IPS-18c (cell line): ENCODE data around the gene MACROH2A1.

Experiments
- H3K4me3 ChIP-seq: 2 replicates; pipeline ENCODE4 v1.7.0; 2013; ENCODE audit warnings: low read depth, mild to moderate bottlenecking, low read length, moderate library complexity; ENCODE audit not compliant: insufficient read depth
- H3K9me3 ChIP-seq: one replicate; pipeline ENCODE4 v1.6.1; 2013; ENCODE audit warnings: mild to moderate bottlenecking, low read length, moderate library complexity; ENCODE audit not compliant: control insufficient read depth, insufficient read depth

Gene MACROH2A1

DNA sequence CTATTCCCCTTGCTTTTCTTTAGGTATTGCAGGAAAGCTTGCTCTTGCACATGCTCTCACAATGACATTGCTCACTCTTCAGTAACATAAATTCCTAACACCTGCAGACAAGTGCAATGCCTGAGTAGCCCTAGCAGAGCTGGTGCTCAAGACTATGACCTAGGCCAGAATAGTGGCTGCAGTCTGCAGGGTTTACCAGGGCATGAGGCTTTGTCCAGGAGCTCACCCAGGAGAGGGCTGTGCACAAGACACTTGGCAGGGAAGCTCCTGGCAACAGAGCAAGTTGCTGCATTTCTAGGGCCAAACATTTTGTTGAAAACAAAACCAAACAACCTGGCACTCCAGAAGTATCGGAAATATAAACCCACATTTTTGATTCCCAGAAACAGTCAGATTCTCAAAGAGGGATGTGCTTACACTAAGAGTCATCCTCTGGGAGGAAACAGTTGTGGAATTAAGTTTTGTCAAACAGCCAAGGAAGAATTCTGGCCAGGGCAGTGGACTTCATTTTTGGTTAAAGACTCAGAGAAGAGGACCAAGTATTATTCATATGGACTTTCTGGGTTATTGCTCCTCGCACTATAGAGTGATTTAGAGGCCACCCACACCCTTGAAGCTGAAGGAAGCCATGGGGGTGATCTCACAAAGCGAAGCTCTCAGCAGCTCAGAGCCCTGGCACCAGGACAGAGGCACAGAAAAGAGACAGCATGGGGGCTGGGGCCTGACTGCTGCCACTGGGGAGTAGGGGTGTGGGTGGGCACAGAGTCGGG, 44.9 kb downstream of the MACROH2A1 start:
- Histone ChIP-seq H3K4me3 (no peak overlapping the region), H3K9me3 (no peaks in the 10 kb centered on the region)

- H3K4me3 ChIP-seq = no peak overlapping the region
- no peaks in the 10 kb centered on the region for H3K9me3 ChIP-seq
Observed at GRCh38 chr5:135350536-135350935, 48.5 kb downstream of the MACROH2A1 start.

GRCh38 chr5:135349886-135350285, 49.1 kb downstream of the MACROH2A1 start:
- no peak overlapping the region for H3K4me3 ChIP-seq
- no peaks in the 10 kb centered on the region for H3K9me3 ChIP-seq

- Histone ChIP-seq H3K4me3 (no peak overlapping the region), H3K9me3 (no peaks in the 10 kb centered on the region)
Observed at GRCh38 chr5:135349451-135349850, 49.6 kb downstream of the MACROH2A1 start.

DNA sequence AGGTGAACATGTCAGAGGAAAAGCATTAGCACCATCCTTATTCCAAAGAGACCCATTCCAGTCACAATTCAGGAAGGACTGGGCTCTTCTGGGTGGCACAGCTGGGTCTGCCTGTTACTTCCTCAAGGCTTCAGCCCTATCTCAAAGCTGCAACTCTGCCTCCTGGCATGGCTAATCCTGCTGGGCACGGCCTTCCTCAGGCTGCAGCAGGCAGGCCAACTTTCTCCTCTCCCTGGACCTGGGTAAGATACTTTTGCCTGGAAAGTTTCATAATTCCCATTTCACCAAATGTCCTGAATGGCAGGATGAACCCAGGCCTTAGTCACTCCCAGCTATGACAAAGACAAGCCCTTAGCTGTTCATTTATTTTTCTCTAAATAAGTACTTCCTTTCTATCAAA, 50.1 kb downstream of the MACROH2A1 start:
- no peak overlapping the region for H3K4me3 ChIP-seq
- no peaks in the 10 kb centered on the region for H3K9me3 ChIP-seq

- no peak overlapping the region for H3K4me3 ChIP-seq
- H3K9me3 ChIP-seq = no peaks in the 10 kb centered on the region
Observed at GRCh38 chr5:135347392-135347791, 51.6 kb downstream of the MACROH2A1 start.

- Histone ChIP-seq H3K9me3 (no peaks in the 10 kb centered on the region), H3K4me3 (no peak overlapping the region)
Observed at GRCh38 chr5:135345956-135346731, 52.9 kb downstream of the MACROH2A1 start.

DNA sequence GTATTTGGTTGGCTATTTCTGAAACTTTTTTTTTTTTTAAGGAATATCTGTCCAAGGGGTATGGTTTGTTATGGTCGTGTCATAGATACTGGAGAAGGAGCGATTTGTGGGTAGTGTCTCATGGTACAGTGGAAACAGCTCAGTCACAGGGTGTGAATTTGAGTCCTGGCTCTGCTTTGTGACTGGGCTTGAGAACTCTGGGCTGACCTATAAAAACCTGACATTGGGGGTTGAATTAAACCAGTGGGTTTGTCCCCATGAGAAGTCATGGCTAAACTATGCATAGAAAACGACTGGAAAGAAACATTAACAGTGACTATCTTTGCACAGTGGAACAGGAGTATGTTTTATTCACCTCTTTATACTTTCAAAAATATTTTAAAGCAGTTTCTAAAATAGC, 54.7 kb downstream of the MACROH2A1 start:
- Histone ChIP-seq H3K9me3 (no peaks in the 10 kb centered on the region), H3K4me3 (no peak overlapping the region)

DNA sequence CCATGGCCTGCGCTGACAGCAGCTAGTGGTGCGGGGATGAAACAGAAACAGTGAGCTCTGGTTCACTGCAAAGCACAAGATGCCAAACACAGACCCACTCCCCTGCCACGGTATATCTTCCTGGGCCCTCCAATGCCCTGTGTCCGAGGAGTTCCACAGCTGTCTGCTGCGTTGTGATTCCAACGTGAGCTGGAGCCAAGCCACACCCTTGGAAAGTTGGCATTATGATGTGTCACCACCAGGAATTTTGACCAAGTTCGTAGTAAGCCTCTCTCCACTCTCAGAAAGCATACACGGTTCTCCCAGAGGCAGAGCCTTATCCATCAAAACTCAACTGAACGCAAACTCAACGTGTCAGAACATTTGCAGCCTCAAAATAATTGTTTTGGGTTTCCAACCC, 55.6 kb downstream of the MACROH2A1 start:
- H3K4me3 ChIP-seq = no peak overlapping the region
- no peaks in the 10 kb centered on the region for H3K9me3 ChIP-seq

DNA sequence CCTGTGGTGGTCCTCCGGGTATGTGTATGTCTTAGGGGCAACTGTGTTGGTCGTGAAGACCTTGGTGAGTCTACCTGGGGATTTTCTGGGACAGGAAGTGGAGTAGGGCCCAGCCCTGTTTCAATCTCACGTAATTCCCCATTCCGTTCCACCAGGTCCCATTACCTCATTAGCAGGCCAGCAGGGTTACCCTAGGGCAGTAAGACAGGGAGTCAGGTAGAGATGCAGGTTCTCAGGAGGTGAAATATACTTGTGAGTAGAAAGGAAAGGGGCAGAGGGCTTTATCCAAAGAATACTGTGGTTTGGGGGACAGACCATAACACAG, 56.5 kb downstream of the MACROH2A1 start:
- Histone ChIP-seq H3K4me3 (no peak overlapping the region), H3K9me3 (no peaks in the 10 kb centered on the region)

DNA sequence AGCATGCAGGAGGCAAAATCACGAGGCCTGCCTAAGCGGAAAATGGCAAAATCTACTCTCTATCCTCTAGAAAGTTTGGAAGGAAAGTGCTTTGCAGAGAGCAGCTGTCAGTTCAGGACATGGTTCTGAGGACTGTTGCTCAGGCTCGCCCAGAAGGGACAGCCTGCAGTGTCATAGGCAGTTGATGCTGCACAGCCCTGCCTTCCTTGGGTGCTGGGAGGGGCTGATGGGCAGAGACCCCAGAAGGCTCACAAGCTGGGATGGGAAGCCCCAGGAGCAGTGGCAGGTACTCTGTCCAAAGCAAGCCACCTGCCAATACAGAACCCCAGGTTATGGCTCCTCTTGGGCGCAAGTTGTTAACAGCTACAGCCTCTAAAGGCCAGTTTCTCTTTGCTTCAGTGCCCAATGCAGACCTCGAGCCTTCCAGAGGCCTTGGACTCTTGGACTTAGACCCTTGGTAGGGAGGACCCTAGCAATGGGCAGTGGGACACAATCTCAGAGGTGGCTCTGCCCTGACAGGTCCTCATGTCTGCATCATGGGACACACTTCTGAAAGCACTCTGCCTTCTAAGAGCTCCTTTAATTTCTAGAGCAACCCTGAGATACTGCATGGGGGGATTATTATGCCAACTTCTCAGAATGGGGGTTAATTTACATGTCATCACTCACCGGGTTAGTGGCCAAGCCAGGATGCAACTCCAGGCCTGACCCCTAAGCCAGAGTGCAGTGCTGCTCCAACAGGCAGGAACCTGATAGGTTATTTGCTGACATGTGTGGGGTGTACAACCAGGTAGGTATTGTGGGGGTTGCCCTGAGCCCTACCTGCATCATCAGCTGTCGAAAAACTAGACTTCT, 57.1 kb downstream of the MACROH2A1 start:
- Histone ChIP-seq H3K9me3 (no peaks in the 10 kb centered on the region), H3K4me3 (no peak overlapping the region)

DNA sequence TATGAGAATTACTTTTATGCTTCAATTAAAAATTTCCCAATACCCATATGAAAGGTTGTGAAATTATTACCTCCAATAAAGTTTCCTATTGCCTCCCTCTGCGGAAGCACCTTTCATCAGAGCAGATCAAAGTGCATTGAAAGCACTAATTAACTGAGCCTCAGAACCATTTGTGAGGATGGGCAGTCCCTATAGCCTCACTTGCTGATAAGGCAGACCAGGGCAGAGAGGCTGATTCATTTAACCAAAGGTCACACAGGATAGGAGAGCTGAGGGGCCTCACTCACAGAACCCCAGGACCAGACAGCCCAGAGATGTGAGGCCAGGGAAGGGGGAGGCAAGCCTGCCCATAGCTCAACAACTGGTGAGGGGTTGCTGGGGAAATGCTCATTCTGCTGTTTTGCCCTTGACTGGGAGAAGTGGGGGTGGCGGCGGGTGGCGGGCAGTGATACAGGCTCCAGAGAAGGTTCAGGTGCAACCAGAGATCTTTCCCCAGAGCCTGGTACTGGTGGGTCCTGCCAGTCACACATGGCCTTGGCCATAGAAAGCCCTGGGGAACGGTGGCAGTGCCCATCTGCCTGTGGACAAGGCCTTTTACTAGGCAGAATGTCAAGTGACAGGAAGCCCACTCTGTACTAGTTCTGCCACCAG, 57.9 kb downstream of the MACROH2A1 start:
- Histone ChIP-seq H3K4me3 (no peak overlapping the region), H3K9me3 (no peaks in the 10 kb centered on the region)

- Histone ChIP-seq H3K9me3 (no peaks in the 10 kb centered on the region), H3K4me3 (no peak overlapping the region)
Observed at GRCh38 chr5:135340568-135340967, 58.5 kb downstream of the MACROH2A1 start.

GRCh38 chr5:135339623-135340022, 59.4 kb downstream of the MACROH2A1 start:
- no peak overlapping the region for H3K4me3 ChIP-seq
- no peaks in the 10 kb centered on the region for H3K9me3 ChIP-seq

GRCh38 chr5:135339189-135339588, 59.8 kb downstream of the MACROH2A1 start:
- Histone ChIP-seq H3K9me3 (no peaks in the 10 kb centered on the region), H3K4me3 (no peak overlapping the region)

GRCh38 chr5:135337064-135337463, 62.0 kb downstream of the MACROH2A1 start:
- Histone ChIP-seq H3K4me3 (no peak overlapping the region), H3K9me3 (no peaks in the 10 kb centered on the region)

GRCh38 chr5:135335031-135335828, 63.8 kb downstream of the MACROH2A1 start:
- no peaks in the 10 kb centered on the region for H3K9me3 ChIP-seq

More at GRCh38 chr5:135335031-135335828, 63.8 kb downstream of the MACROH2A1 start:
- no peak overlapping the region for H3K4me3 ChIP-seq
